Lower leg skin (tissue), 4 donors: ENCODE measurements around the gene ARHGEF1. TPM values are rescaled to one million over a fixed set of nuclear protein-coding genes. Genes with fewer than 3 reads are reported as not detected.

Experiments used
- DNase-seq, 2 donors: peaks; one replicate each; pipeline ENCODE4 v3.0.0-alpha.2; 2019; ENCODE audit warnings: low spot score in 2 of 2
- H3K4me3 ChIP-seq: fragments of 200-600 bp; sonication (generic); 2 replicates; pipeline ENCODE4 v1.5.1; 2017; ENCODE audit warnings: mild to moderate bottlenecking, low read depth; ENCODE audit not compliant: poor library complexity, severe bottlenecking
- CTCF ChIP-seq, 3 donors: fragments of 450-650 bp; IDR thresholded peaks; one replicate each; pipeline ENCODE4 v1.5.1; 2016; ENCODE audit warnings: antibody characterized with exemption in 3 of 3, mild to moderate bottlenecking in 3 of 3, moderate library complexity in 2 of 3
- POLR2A ChIP-seq, 2 donors: fragments of 450-650 bp; IDR thresholded peaks; one replicate each; pipeline ENCODE4 v1.6.1; 2016 to 2017; ENCODE audit warnings: antibody characterized with exemption in 2 of 2, mild to moderate bottlenecking in 1 of 2, moderate library complexity in 1 of 2
- WGBS, 2 donors: methylation state at CpG; one replicate each; pipeline ENCODE4 v1.1.5; 2018; 5-methylcytosine and 5-hydroxymethylcytosine counted together
- intact Hi-C: fragments of 100-400 bp; cut with DNase I; formaldehyde crosslinking; loops from one replicate; pipeline ENCODE4 v1.15.0; 2023; ENCODE audit warnings: low total_unique reads
- total RNA-seq, 4 donors: library from RNA; depleted of rRNA; stranded (reverse); fragments of >200 nt; gene quantifications; one replicate each; pipeline ENCODE4 v1.1.0, GENCODE V29; 2016

Gene ARHGEF1
- total RNA-seq, 4 donors from 2014 or later: 56.9 to 94.3 (median 68.7) TPM

- no peak for TF ChIP-seq CTCF (IDR thresholded peaks at IDR 0.05)
- no peak for TF ChIP-seq POLR2A (IDR thresholded peaks at IDR 0.05)
- 85 to 89% methylated on average over 16 to 19 of the region's 19 CpGs for WGBS, 2 donors
- no peak overlapping the region for H3K4me3 ChIP-seq
- no peak for DNase-seq
- intact Hi-C loops: no loop called here
Observed at GRCh38 chr19:41895745-41896580, 13.0 kb downstream of the ARHGEF1 start.

DNA sequence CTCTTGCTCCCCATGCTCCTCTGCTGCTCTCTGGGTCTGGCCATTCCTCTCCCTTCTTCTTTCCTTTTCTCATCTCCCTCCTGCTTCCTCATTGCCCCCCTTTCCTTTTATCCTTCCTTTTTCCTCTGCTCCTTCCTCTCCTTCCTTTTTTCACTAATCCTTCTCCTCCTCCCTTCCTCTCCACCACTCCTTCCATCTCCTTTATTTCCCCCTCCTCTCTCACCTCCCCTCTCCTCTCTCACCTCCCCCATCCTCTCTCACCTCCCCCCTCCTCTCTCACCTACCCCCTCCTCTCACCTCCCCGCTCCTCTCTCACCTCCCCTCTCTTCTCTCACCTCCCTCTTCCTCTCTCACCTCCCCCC, 13.6 kb downstream of the ARHGEF1 start:
- H3K4me3 ChIP-seq: no peak overlapping the region
- no peak for DNase-seq
- TF ChIP-seq POLR2A (IDR thresholded peaks at IDR 0.05) (no peak), CTCF (IDR thresholded peaks at IDR 0.05) (no peak)
- WGBS, 2 donors: 86 to 88% methylated on average over 1 of the region's 1 CpG
- intact Hi-C loops: no loop called here

GRCh38 chr19:41897181-41897580, 14.2 kb downstream of the ARHGEF1 start:
- DNase-seq: no peak
- H3K4me3 ChIP-seq: no peak overlapping the region
- WGBS, 2 donors: 100% methylated on average over 2 to 3 of the region's 3 CpGs
- intact Hi-C loops: no loop called here
- TF ChIP-seq CTCF (IDR thresholded peaks at IDR 0.05) (no peak), POLR2A (IDR thresholded peaks at IDR 0.05) (no peak)

DNA sequence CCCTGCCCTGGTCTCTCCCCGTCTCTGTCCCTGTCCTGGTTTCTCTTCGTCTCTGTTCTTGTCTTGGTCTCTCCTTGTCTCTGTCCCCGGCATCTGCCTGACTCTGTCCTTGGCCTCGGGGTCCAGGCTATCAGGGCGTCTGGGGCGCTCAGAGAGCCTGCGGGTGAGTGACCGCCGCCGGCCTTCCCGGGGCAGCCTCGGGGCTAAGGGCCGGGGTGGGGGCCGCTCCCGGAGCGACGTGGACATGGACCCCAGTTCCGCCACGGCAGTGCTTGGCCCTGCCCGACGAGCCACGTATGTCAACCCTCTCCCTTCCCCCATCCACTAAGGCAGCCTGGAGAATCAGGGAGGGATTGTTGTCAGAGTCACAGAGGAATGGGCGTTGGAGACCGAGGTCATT, 14.8 kb downstream of the ARHGEF1 start:
- WGBS, 2 donors: 90 to 91% methylated on average over 21 to 24 of the region's 24 CpGs

GRCh38 chr19:41898235-41898634, 15.3 kb downstream of the ARHGEF1 start:
- WGBS, 2 donors: 92 to 93% methylated on average over 14 to 15 of the region's 15 CpGs
- no peak overlapping the region for H3K4me3 ChIP-seq
- no peak for DNase-seq
- TF ChIP-seq CTCF (IDR thresholded peaks at IDR 0.05): no peak
- TF ChIP-seq POLR2A (IDR thresholded peaks at IDR 0.05): no peak
- intact Hi-C loops: no loop called here

More for the DNA sequence above, 14.8 kb downstream of the ARHGEF1 start:
- intact Hi-C loops: no loop called here
- H3K4me3 ChIP-seq: no peak overlapping the region
- TF ChIP-seq CTCF (IDR thresholded peaks at IDR 0.05) (no peak), POLR2A (IDR thresholded peaks at IDR 0.05) (no peak)
- DNase-seq: no peak
